DOHH2 (cell line): ENCODE measurements around the gene AGTPBP1.

Experiments used
- CTCF ChIP-seq: fragments of 200-600 bp; sonication (generic); IDR thresholded peaks from one replicate; pipeline ENCODE4 v1.5.1; 2014; ENCODE audit warnings: antibody characterized with exemption, mild to moderate bottlenecking, low read depth, low read length; ENCODE audit not compliant: poor library complexity, severe bottlenecking
- EZH2phosphoT487 ChIP-seq: fragments of 200-600 bp; sonication (generic); IDR thresholded peaks from 2 replicates; pipeline ENCODE4 v1.6.1; 2017; ENCODE audit warnings: borderline replicate concordance, mild to moderate bottlenecking, antibody characterized with exemption, low read length, moderate library complexity, mixed read lengths

- TF ChIP-seq CTCF (no peak), EZH2phosphoT487 (no peak)
Observed at GRCh38 chr9:85688361-85688760, 53.4 kb downstream of the AGTPBP1 start.
